Stimulated activated CD4-positive, alpha-beta T cell treated with anti-CD3 and anti-CD28 coated beads, TNF-alpha, amount 100 ng/mL, for 24 hours (primary cell): Measurements from ENCODE around the gene AOC1.
"Not testable (repeated sequence)": the region's sequence is repeated elsewhere in the genome, so short reads cannot be mapped to it uniquely, and the experiment has no call there.

Experiments used
- DNase-seq, 3 experiments: peaks; one replicate each; pipeline ENCODE4 v3.0.0-alpha.2; 2020; ENCODE audit warnings: low read depth in 3 of 3

AOC1 gene

GRCh38 chr7:150897502-150898474 lies 45.5 kb downstream of the AOC1 start:
- DNase-seq = peak in 1 of 3 experiments; percentile 48

GRCh38 chr7:150898475-150899011 lies 46.2 kb downstream of the AOC1 start:
- DNase-seq = peak; percentile 67 to 77 (median 71)

GRCh38 chr7:150900675-150901074 lies 48.4 kb downstream of the AOC1 start:
- no peak for DNase-seq

GRCh38 chr7:150901160-150902035 lies 49.1 kb downstream of the AOC1 start:
- no peak for DNase-seq

- DNase-seq = no peak
These were observed 50.0 kb downstream of the AOC1 start for GRCh38 chr7:150902078-150903033.

GRCh38 chr7:150903606-150904005 lies 51.3 kb downstream of the AOC1 start:
- no peak for DNase-seq

- no peak for DNase-seq
These were observed 51.9 kb downstream of the AOC1 start for GRCh38 chr7:150904011-150904909.

- DNase-seq = no peak
These were observed 55.9 kb downstream of the AOC1 start for GRCh38 chr7:150908173-150908572.

GRCh38 chr7:150909200-150909995 lies 57.1 kb downstream of the AOC1 start:
- DNase-seq = no peak

- not testable (repeated sequence) for DNase-seq
These were observed 58.1 kb downstream of the AOC1 start for GRCh38 chr7:150910305-150910995.

GRCh38 chr7:150910996-150911422 lies 58.7 kb downstream of the AOC1 start:
- DNase-seq = no peak
